ENCODE results near the gene PDS5B. TPM values are rescaled to one million over a fixed set of nuclear protein-coding genes. Genes with fewer than 3 reads are reported as not detected.

The PDS5B gene
- total and polyA plus RNA-seq, 2 donors (not counting 1 experiment from before 2014, with no cell fraction given) = 6.6 to 62.9 TPM

- Histone ChIP-seq H2AFZ (ENCODE audit: insufficient read depth, low read depth, low read length, poor library complexity, severe bottlenecking) (no peak overlapping the region), H3K27ac (ENCODE audit: low read length in 2 of 2) (no peak overlapping the region), H3K9ac (ENCODE audit: low read length) (no peak overlapping the region), H4K20me1 (ENCODE audit: control insufficient read depth, insufficient read depth, low read length, poor library complexity, severe bottlenecking) (peaks cover 25% of the 10 kb centered on the region), H3K4me1 (ENCODE audit: control insufficient read depth in 2 of 2, insufficient read depth in 2 of 2, low read length in 2 of 2) (peaks cover 20 to 23% of the 10 kb centered on the region in 2 donors), H3K36me3 (replicated peaks in 1 of 2; ENCODE audit: control extremely low read depth in 1 of 2, control insufficient read depth in 1 of 2, extremely low read depth in 1 of 2, insufficient read depth in 2 of 2, low read length in 1 of 2) (no peaks in the 10 kb centered on the region), H3K79me2 (ENCODE audit: control insufficient read depth, insufficient read depth, low read length) (peaks cover 64% of the 10 kb centered on the region), H3K9me3 (ENCODE audit: control extremely low read depth in 1 of 3, control insufficient read depth in 2 of 3, insufficient read depth in 1 of 3, low read length in 2 of 3) (no peaks in the 10 kb centered on the region), H3K4me2 (replicated peaks; ENCODE audit: low read depth, low read length, poor library complexity, severe bottlenecking) (peak overlapping the region; percentile 76), H3K4me3 (ENCODE audit: control extremely low read depth in 1 of 5, extremely low read depth in 1 of 5, insufficient read depth in 1 of 5, low read depth in 2 of 5, low read length in 4 of 5) (no peak overlapping the region), H3K27me3 (replicated peaks in 1 of 4; ENCODE audit: control extremely low read depth in 1 of 4, control insufficient read depth in 3 of 4, insufficient read depth in 4 of 4, low read length in 3 of 4) (peaks cover 0 to 6% (median 0%) of the 10 kb centered on the region in 4 experiments)
- DNase-seq = no peak
- Mint-ChIP-seq H3K27ac (no peak overlapping the region), H3K27me3 (no peaks in the 10 kb centered on the region), H3K4me1 (peaks cover 55% of the 10 kb centered on the region), H3K4me3 (peak overlapping the region; percentile 68), H3K9me3 (ENCODE audit: insufficient read depth) (no peaks in the 10 kb centered on the region)
- ChIA-PET CTCF (interaction anchor here (1.0 to 5.8 kb wide), 6 partner anchors 12 to 79 kb away, joined by 3 to 81 read pairs (median 14); no protein-coding TSS in a partner anchor), POLR2A (interaction anchor here (1.0 kb wide), 1 partner anchor 51 kb away, joined by 3 read pairs; no protein-coding TSS in a partner anchor)
- no peak for TF ChIP-seq EZH2 (IDR thresholded peaks at IDR 0.05; ENCODE audit: borderline replicate concordance, insufficient read depth, low read depth, low read length, poor library complexity, severe bottlenecking)
- no peak for TF ChIP-seq CTCF (IDR thresholded peaks at IDR 0.05)
- intact Hi-C loops (cut with micrococcal nuclease) = no loop called here
- ATAC-seq (ENCODE audit: low read depth) = no peak
- WGBS (ENCODE audit: insufficient coverage) = 82% methylated on average over 3 of the region's 5 CpGs
Measured at GRCh38 chr13:32588736-32589135, 2.5 kb downstream of the PDS5B start.

GRCh38 chr13:32589471-32589870, 3.2 kb downstream of the PDS5B start:
- H3K27ac ChIP-seq (ENCODE audit: low read length in 2 of 2) = no peak overlapping the region
- H3K9me3 Mint-ChIP-seq (ENCODE audit: insufficient read depth) = no peaks in the 10 kb centered on the region
- H2AFZ ChIP-seq (ENCODE audit: insufficient read depth, low read depth, low read length, poor library complexity, severe bottlenecking) = no peak overlapping the region
- no peak overlapping the region for H3K4me3 ChIP-seq (ENCODE audit: control extremely low read depth in 1 of 5, extremely low read depth in 1 of 5, insufficient read depth in 1 of 5, low read depth in 2 of 5, low read length in 4 of 5)
- H3K4me1 Mint-ChIP-seq = peaks cover 61% of the 10 kb centered on the region
- H3K9ac ChIP-seq (ENCODE audit: low read length) = no peak overlapping the region
- H3K27me3 ChIP-seq (replicated peaks in 1 of 4; ENCODE audit: control extremely low read depth in 1 of 4, control insufficient read depth in 3 of 4, insufficient read depth in 4 of 4, low read length in 3 of 4) = peaks cover 0 to 6% (median 0%) of the 10 kb centered on the region in 4 experiments
- DNase-seq = no peak
- H3K4me1 ChIP-seq (ENCODE audit: control insufficient read depth in 2 of 2, insufficient read depth in 2 of 2, low read length in 2 of 2) = peaks cover 20 to 23% of the 10 kb centered on the region in 2 donors
- intact Hi-C loops (cut with micrococcal nuclease) = no loop called here
- H3K9me3 ChIP-seq (ENCODE audit: control extremely low read depth in 1 of 3, control insufficient read depth in 2 of 3, insufficient read depth in 1 of 3, low read length in 2 of 3) = no peaks in the 10 kb centered on the region
- no peak for TF ChIP-seq CTCF (IDR thresholded peaks at IDR 0.05)
- no peak for TF ChIP-seq EZH2 (IDR thresholded peaks at IDR 0.05; ENCODE audit: borderline replicate concordance, insufficient read depth, low read depth, low read length, poor library complexity, severe bottlenecking)
- no peak for ATAC-seq (ENCODE audit: low read depth)
- CTCF ChIA-PET = interaction anchor here (1.2 to 5.8 kb wide), 3 partner anchors 24 to 61 kb away, joined by 5 to 81 read pairs (median 41); no protein-coding TSS in a partner anchor
- H3K27ac Mint-ChIP-seq = no peak overlapping the region
- no peaks in the 10 kb centered on the region for H3K27me3 Mint-ChIP-seq
- WGBS (ENCODE audit: insufficient coverage) = no CpG with 5 or more reads among the region's 8 CpGs
- POLR2A ChIA-PET = interaction anchor here (1.0 kb wide), 1 partner anchor 50 kb away, joined by 3 read pairs; no protein-coding TSS in a partner anchor
- no peaks in the 10 kb centered on the region for H3K36me3 ChIP-seq (replicated peaks in 1 of 2; ENCODE audit: control extremely low read depth in 1 of 2, control insufficient read depth in 1 of 2, extremely low read depth in 1 of 2, insufficient read depth in 2 of 2, low read length in 1 of 2)
- no peak overlapping the region for H3K4me3 Mint-ChIP-seq
- H3K4me2 ChIP-seq (replicated peaks; ENCODE audit: low read depth, low read length, poor library complexity, severe bottlenecking) = peak overlapping the region; percentile 76
- H3K79me2 ChIP-seq (ENCODE audit: control insufficient read depth, insufficient read depth, low read length) = peaks cover 72% of the 10 kb centered on the region
- peaks cover 31% of the 10 kb centered on the region for H4K20me1 ChIP-seq (ENCODE audit: control insufficient read depth, insufficient read depth, low read length, poor library complexity, severe bottlenecking)

Measured in B cell (primary cell).